ENCODE data around the gene ST6GALNAC6.

Gene ST6GALNAC6

DNA sequence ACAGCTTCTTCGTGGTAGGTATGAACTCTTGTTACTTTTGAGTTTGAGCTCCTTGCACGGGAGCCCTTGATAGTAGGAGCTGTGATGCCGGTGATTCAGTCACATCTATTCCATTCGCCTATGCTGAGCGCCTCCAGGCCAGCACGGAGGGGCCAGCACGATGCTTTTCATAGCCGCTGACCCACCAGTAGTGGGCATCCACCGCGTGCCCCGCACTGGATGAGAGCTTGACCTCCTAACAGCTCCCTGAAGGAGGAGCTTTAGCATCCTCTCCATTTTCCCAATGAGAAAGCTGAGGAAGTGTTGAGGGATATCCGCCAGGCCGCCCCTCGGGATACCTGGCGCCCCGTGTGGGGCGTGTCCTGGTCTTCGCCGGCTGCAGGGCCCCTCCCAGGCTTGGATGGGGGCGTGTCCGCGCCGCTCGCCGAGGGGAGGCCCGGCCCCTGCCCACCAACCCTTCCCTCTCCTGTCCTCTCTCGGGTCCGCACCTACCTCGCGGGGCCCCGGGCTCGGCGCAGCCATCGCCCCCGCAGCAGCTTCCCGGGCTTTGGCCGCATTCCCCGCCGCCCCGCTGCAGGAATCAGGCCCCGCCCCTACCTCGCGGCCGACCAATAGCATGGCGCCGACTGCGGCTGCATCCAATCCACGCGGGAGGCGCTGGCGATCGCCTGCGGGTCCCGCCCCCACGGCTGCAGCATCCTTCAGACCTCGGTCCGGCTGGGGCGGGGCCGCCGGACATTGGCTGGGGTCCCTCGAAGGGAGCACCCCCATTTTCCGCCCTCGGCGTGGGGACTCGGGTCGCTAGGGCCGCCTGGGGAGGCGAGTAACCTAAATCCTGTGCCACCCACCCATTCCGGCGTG lies 31.1 kb upstream of the ST6GALNAC6 start, which contains the start of gene PIP5KL1:
TSS of gene PIP5KL1 (minus strand) at position 547 of the 861 bp plus-strand sequence. CDS start at position 522, 25 bp downstream.
- H3K9me3 ChIP-seq (ENCODE audit: insufficient read depth, low read depth, low read length) = peaks cover 5% of the 10 kb centered on the region
- H3K79me1 ChIP-seq (ENCODE audit: low read length) = peaks cover 5% of the 10 kb centered on the region
- H3K18ac ChIP-seq (ENCODE audit: low read length) = no peak within 1 kb of the TSS
- H3K4me1 ChIP-seq (ENCODE audit: control insufficient read depth in 1 of 2, insufficient read depth in 2 of 2, low read length in 2 of 2) = peaks cover 14 to 26% of the 10 kb centered on the region in 2 experiments
- H2BK5ac ChIP-seq (ENCODE audit: low read depth, low read length, poor library complexity) = no peak within 1 kb of the TSS
- no peak within 1 kb of the TSS for H3K14ac ChIP-seq (ENCODE audit: low read length)
- peak within 1 kb of the TSS; percentile 73 for H3K4me2 ChIP-seq (ENCODE audit: low read length)
- H3K4me3 ChIP-seq (ENCODE audit: low read depth, low read length) = peak within 1 kb of the TSS; percentile 78
- WGBS (ENCODE audit: extremely low coverage, insufficient coverage, insufficient read length) = no CpG with 5 or more reads among the region's 70 CpGs
- no peak within 1 kb of the TSS for H3K23ac ChIP-seq (ENCODE audit: low read length)
- H4K91ac ChIP-seq (ENCODE audit: low read depth, low read length) = no peak within 1 kb of the TSS
- H3K27me3 ChIP-seq (ENCODE audit: insufficient read depth, low read length) = peaks cover 13% of the 10 kb centered on the region
- H3K27ac ChIP-seq (ENCODE audit: low read depth, low read length) = no peak within 1 kb of the TSS
- no peak within 1 kb of the TSS for H3K4ac ChIP-seq (ENCODE audit: low read depth, low read length)
- H2BK120ac ChIP-seq (ENCODE audit: insufficient read depth, low read length, poor library complexity) = no peak within 1 kb of the TSS
- peak within 1 kb of the TSS; percentile 17 for H4K12ac ChIP-seq (ENCODE audit: low read depth, low read length)
- H3K9ac ChIP-seq (ENCODE audit: low read length) = no peak within 1 kb of the TSS
- H3K79me2 ChIP-seq (ENCODE audit: control insufficient read depth, insufficient read depth, low read length, poor library complexity) = no peaks in the 10 kb centered on the region
- H2AFZ ChIP-seq (ENCODE audit: insufficient read depth, low read length, poor library complexity) = peak within 1 kb of the TSS; percentile 43
- H2BK12ac ChIP-seq (ENCODE audit: low read length) = no peak within 1 kb of the TSS
- DNase-seq = peak; percentile 77 to 85
- H2AK5ac ChIP-seq (ENCODE audit: low read length) = peak within 1 kb of the TSS; percentile 16
- peaks cover 8 to 9% of the 10 kb centered on the region in 2 experiments for H3K36me3 ChIP-seq (ENCODE audit: control insufficient read depth in 1 of 2, insufficient read depth in 2 of 2, low read length in 2 of 2)
- H4K8ac ChIP-seq (ENCODE audit: low read depth, low read length) = peak within 1 kb of the TSS; percentile 36

- H3K27ac ChIP-seq (ENCODE audit: low read depth, low read length) = no peak overlapping the region
- no peak overlapping the region for H3K23ac ChIP-seq (ENCODE audit: low read length)
- H3K79me2 ChIP-seq (ENCODE audit: control insufficient read depth, insufficient read depth, low read length, poor library complexity) = no peaks in the 10 kb centered on the region
- H3K4ac ChIP-seq (ENCODE audit: low read depth, low read length) = no peak overlapping the region
- peaks cover under 1% of the 10 kb centered on the region in 2 experiments for H3K36me3 ChIP-seq (ENCODE audit: control insufficient read depth in 1 of 2, insufficient read depth in 2 of 2, low read length in 2 of 2)
- H3K27me3 ChIP-seq (ENCODE audit: insufficient read depth, low read length) = peaks cover 13% of the 10 kb centered on the region
- H3K14ac ChIP-seq (ENCODE audit: low read length) = no peak overlapping the region
- no peak for DNase-seq
- no peak overlapping the region for H2BK12ac ChIP-seq (ENCODE audit: low read length)
- H3K79me1 ChIP-seq (ENCODE audit: low read length) = peaks cover 5% of the 10 kb centered on the region
- no peak overlapping the region for H2BK120ac ChIP-seq (ENCODE audit: insufficient read depth, low read length, poor library complexity)
- no peak overlapping the region for H4K8ac ChIP-seq (ENCODE audit: low read depth, low read length)
- H4K12ac ChIP-seq (ENCODE audit: low read depth, low read length) = no peak overlapping the region
- WGBS (ENCODE audit: extremely low coverage, insufficient coverage, insufficient read length) = no CpG with 5 or more reads among the region's 10 CpGs
- H3K4me1 ChIP-seq (ENCODE audit: control insufficient read depth in 1 of 2, insufficient read depth in 2 of 2, low read length in 2 of 2) = peaks cover 14 to 26% of the 10 kb centered on the region in 2 experiments
- H3K18ac ChIP-seq (ENCODE audit: low read length) = no peak overlapping the region
- peak overlapping the region; percentile 52 for H3K4me3 ChIP-seq (ENCODE audit: low read depth, low read length)
- peaks cover 5% of the 10 kb centered on the region for H3K9me3 ChIP-seq (ENCODE audit: insufficient read depth, low read depth, low read length)
- no peak overlapping the region for H2BK5ac ChIP-seq (ENCODE audit: low read depth, low read length, poor library complexity)
- no peak overlapping the region for H2AFZ ChIP-seq (ENCODE audit: insufficient read depth, low read length, poor library complexity)
- no peak overlapping the region for H4K91ac ChIP-seq (ENCODE audit: low read depth, low read length)
- no peak overlapping the region for H3K4me2 ChIP-seq (ENCODE audit: low read length)
- H2AK5ac ChIP-seq (ENCODE audit: low read length) = no peak overlapping the region
- no peak overlapping the region for H3K9ac ChIP-seq (ENCODE audit: low read length)
Measured at GRCh38 chr9:127929625-127929979, 30.2 kb upstream of the ST6GALNAC6 start.

GRCh38 chr9:127928676-127929624 lies 29.5 kb upstream of the ST6GALNAC6 start:
- no peak overlapping the region for H2AK5ac ChIP-seq (ENCODE audit: low read length)
- no peak overlapping the region for H3K18ac ChIP-seq (ENCODE audit: low read length)
- H3K4me3 ChIP-seq (ENCODE audit: low read depth, low read length) = peak overlapping the region; percentile 52
- no peaks in the 10 kb centered on the region for H3K36me3 ChIP-seq (ENCODE audit: control insufficient read depth in 1 of 2, insufficient read depth in 2 of 2, low read length in 2 of 2)
- no peak overlapping the region for H2AFZ ChIP-seq (ENCODE audit: insufficient read depth, low read length, poor library complexity)
- no peak overlapping the region for H4K12ac ChIP-seq (ENCODE audit: low read depth, low read length)
- no peak overlapping the region for H4K91ac ChIP-seq (ENCODE audit: low read depth, low read length)
- H3K9me3 ChIP-seq (ENCODE audit: insufficient read depth, low read depth, low read length) = peaks cover 5% of the 10 kb centered on the region
- peaks cover 5% of the 10 kb centered on the region for H3K79me1 ChIP-seq (ENCODE audit: low read length)
- H2BK120ac ChIP-seq (ENCODE audit: insufficient read depth, low read length, poor library complexity) = no peak overlapping the region
- H3K27ac ChIP-seq (ENCODE audit: low read depth, low read length) = no peak overlapping the region
- H3K14ac ChIP-seq (ENCODE audit: low read length) = no peak overlapping the region
- H3K23ac ChIP-seq (ENCODE audit: low read length) = no peak overlapping the region
- H2BK5ac ChIP-seq (ENCODE audit: low read depth, low read length, poor library complexity) = no peak overlapping the region
- no CpG with 5 or more reads among the region's 11 CpGs for WGBS (ENCODE audit: extremely low coverage, insufficient coverage, insufficient read length)
- H2BK12ac ChIP-seq (ENCODE audit: low read length) = no peak overlapping the region
- no peak overlapping the region for H3K9ac ChIP-seq (ENCODE audit: low read length)
- no peaks in the 10 kb centered on the region for H3K79me2 ChIP-seq (ENCODE audit: control insufficient read depth, insufficient read depth, low read length, poor library complexity)
- peaks cover 14 to 26% of the 10 kb centered on the region in 2 experiments for H3K4me1 ChIP-seq (ENCODE audit: control insufficient read depth in 1 of 2, insufficient read depth in 2 of 2, low read length in 2 of 2)
- H3K4ac ChIP-seq (ENCODE audit: low read depth, low read length) = no peak overlapping the region
- H3K4me2 ChIP-seq (ENCODE audit: low read length) = no peak overlapping the region
- H4K8ac ChIP-seq (ENCODE audit: low read depth, low read length) = no peak overlapping the region
- peaks cover 13% of the 10 kb centered on the region for H3K27me3 ChIP-seq (ENCODE audit: insufficient read depth, low read length)
- DNase-seq = no peak

- H2BK5ac ChIP-seq (ENCODE audit: low read depth, low read length, poor library complexity) = no peak overlapping the region
- no peak overlapping the region for H2AFZ ChIP-seq (ENCODE audit: insufficient read depth, low read length, poor library complexity)
- H2BK12ac ChIP-seq (ENCODE audit: low read length) = no peak overlapping the region
- no peak overlapping the region for H3K23ac ChIP-seq (ENCODE audit: low read length)
- peak overlapping the region; percentile 54 for H3K4me2 ChIP-seq (ENCODE audit: low read length)
- no CpG with 5 or more reads among the region's 24 CpGs for WGBS (ENCODE audit: extremely low coverage, insufficient coverage, insufficient read length)
- H2AK5ac ChIP-seq (ENCODE audit: low read length) = no peak overlapping the region
- peaks cover 13% of the 10 kb centered on the region for H3K27me3 ChIP-seq (ENCODE audit: insufficient read depth, low read length)
- H2BK120ac ChIP-seq (ENCODE audit: insufficient read depth, low read length, poor library complexity) = no peak overlapping the region
- no peak overlapping the region for H4K91ac ChIP-seq (ENCODE audit: low read depth, low read length)
- no peak overlapping the region for H3K4ac ChIP-seq (ENCODE audit: low read depth, low read length)
- H3K4me1 ChIP-seq (ENCODE audit: control insufficient read depth in 1 of 2, insufficient read depth in 2 of 2, low read length in 2 of 2) = peaks cover 14 to 26% of the 10 kb centered on the region in 2 experiments
- no peaks in the 10 kb centered on the region for H3K79me2 ChIP-seq (ENCODE audit: control insufficient read depth, insufficient read depth, low read length, poor library complexity)
- DNase-seq = no peak
- no peak overlapping the region for H3K14ac ChIP-seq (ENCODE audit: low read length)
- no peak overlapping the region for H4K12ac ChIP-seq (ENCODE audit: low read depth, low read length)
- H3K79me1 ChIP-seq (ENCODE audit: low read length) = peaks cover 5% of the 10 kb centered on the region
- peaks cover 5% of the 10 kb centered on the region for H3K9me3 ChIP-seq (ENCODE audit: insufficient read depth, low read depth, low read length)
- H3K4me3 ChIP-seq (ENCODE audit: low read depth, low read length) = no peak overlapping the region
- no peak overlapping the region for H3K18ac ChIP-seq (ENCODE audit: low read length)
- no peaks in the 10 kb centered on the region for H3K36me3 ChIP-seq (ENCODE audit: control insufficient read depth in 1 of 2, insufficient read depth in 2 of 2, low read length in 2 of 2)
- no peak overlapping the region for H3K27ac ChIP-seq (ENCODE audit: low read depth, low read length)
- H4K8ac ChIP-seq (ENCODE audit: low read depth, low read length) = no peak overlapping the region
- H3K9ac ChIP-seq (ENCODE audit: low read length) = no peak overlapping the region
Measured at GRCh38 chr9:127927988-127928675, 28.7 kb upstream of the ST6GALNAC6 start.
